Activated CD8-positive, alpha-beta T cell treated with anti-CD3 and anti-CD28 coated beads for 36 hours (primary cell): ENCODE results near the gene NSMCE4A. TPM values are rescaled to one million over a fixed set of nuclear protein-coding genes. Genes with fewer than 3 reads are reported as not detected.

ENCODE experiments used
- ATAC-seq: fragments of 200-7000 bp; cut with Tn5 transposase; one replicate; pipeline ENCODE4 v1.10.0; 2021; ENCODE audit warnings: mild to moderate bottlenecking, moderate library complexity
- CTCF ChIA-PET: fragments of 350-600 bp; sonication (Branson Sonifier 250); formaldehyde crosslinking; loops from one replicate; lab custom pipeline; 2021; ENCODE audit warnings: antibody characterized with exemption; lab: Charles Lee
- POLR2A ChIA-PET: fragments of 350-600 bp; sonication (Branson Sonifier 250); formaldehyde crosslinking; loops from one replicate; lab custom pipeline; 2021; ENCODE audit warnings: antibody characterized with exemption; lab: Charles Lee
- DNase-seq: peaks from one replicate; pipeline ENCODE4 v3.0.0-alpha.2; 2020
- H3K27ac Mint-ChIP-seq: one replicate; pipeline ENCODE4 v1.8.0; 2021; ENCODE audit warnings: mild to moderate bottlenecking, mixed read lengths
- H3K27me3 Mint-ChIP-seq: one replicate; pipeline ENCODE4 v1.8.0; 2021; ENCODE audit warnings: mixed read lengths
- H3K36me3 Mint-ChIP-seq: one replicate; pipeline ENCODE4 v1.8.0; 2021; ENCODE audit warnings: low read depth, mixed read lengths
- H3K4me1 Mint-ChIP-seq: one replicate; pipeline ENCODE4 v1.8.0; 2021; ENCODE audit warnings: low read depth, mixed read lengths
- H3K4me3 Mint-ChIP-seq: one replicate; pipeline ENCODE4 v1.8.0; 2021; ENCODE audit warnings: mild to moderate bottlenecking, moderate library complexity, mixed read lengths
- H3K9me3 Mint-ChIP-seq: one replicate; pipeline ENCODE4 v1.8.0; 2021; ENCODE audit warnings: mixed read lengths
- intact Hi-C: fragments of 100-400 bp; cut with micrococcal nuclease; formaldehyde crosslinking; loops from one replicate; pipeline ENCODE4 v1.10.0; 2022
- total RNA-seq, 2 experiments: library from RNA; stranded (reverse); gene quantifications; one replicate each; pipeline ENCODE4 v1.2.3, GENCODE V29; 2021
- TF ChIP-seq, protein P1 (sequence below): fragments of 200-600 bp; IDR thresholded peaks from one replicate; pipeline ENCODE4 v1.8.0; 2022; ENCODE audit warnings: antibody characterized with exemption, mild to moderate bottlenecking

Gene NSMCE4A
- total RNA-seq, 2 experiments from 2014 or later, result 49.7 to 50.8 TPM

DNA sequence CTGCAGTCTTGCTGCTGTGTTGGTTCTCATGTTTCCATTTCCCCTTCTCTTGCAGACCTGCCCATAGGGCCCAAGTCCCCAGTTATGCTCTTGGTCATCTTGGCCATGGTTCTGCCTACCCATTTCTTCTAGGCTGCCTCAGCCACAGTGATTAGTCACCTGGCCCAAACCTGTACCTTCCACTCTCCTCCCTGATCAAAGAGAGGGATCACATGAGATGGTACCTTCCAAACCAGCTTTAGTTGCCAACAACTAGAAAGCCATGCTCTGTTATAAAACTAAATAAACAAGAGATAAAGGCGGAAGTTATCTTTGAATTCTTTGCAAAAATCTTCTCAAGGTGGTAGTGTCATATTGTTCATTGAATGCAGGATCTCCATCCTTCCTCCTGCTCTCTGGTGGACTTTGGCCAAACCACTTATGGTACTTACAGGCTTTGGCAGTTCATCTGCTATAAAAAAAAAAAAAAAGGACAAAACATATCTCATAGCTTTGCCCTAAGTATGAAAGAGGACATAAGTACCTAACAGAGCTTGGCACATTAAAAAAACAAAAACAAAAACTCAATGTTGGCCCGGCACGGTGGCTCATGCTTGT is 39.7 kb upstream of the NSMCE4A start:
- H3K9me3 Mint-ChIP-seq, result no peaks in the 10 kb centered on the region
- no peaks in the 10 kb centered on the region for H3K36me3 Mint-ChIP-seq
- no peak for DNase-seq
- intact Hi-C loops, result no loop called here
- POLR2A ChIA-PET, result no interaction called here
- no peaks in the 10 kb centered on the region for H3K4me1 Mint-ChIP-seq
- TF ChIP-seq, protein P1, sequence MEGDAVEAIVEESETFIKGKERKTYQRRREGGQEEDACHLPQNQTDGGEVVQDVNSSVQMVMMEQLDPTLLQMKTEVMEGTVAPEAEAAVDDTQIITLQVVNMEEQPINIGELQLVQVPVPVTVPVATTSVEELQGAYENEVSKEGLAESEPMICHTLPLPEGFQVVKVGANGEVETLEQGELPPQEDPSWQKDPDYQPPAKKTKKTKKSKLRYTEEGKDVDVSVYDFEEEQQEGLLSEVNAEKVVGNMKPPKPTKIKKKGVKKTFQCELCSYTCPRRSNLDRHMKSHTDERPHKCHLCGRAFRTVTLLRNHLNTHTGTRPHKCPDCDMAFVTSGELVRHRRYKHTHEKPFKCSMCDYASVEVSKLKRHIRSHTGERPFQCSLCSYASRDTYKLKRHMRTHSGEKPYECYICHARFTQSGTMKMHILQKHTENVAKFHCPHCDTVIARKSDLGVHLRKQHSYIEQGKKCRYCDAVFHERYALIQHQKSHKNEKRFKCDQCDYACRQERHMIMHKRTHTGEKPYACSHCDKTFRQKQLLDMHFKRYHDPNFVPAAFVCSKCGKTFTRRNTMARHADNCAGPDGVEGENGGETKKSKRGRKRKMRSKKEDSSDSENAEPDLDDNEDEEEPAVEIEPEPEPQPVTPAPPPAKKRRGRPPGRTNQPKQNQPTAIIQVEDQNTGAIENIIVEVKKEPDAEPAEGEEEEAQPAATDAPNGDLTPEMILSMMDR, result no peak
- H3K27ac Mint-ChIP-seq, result no peak overlapping the region
- peaks cover 12% of the 10 kb centered on the region for H3K27me3 Mint-ChIP-seq
- no peak for ATAC-seq
- CTCF ChIA-PET, result no interaction called here
- H3K4me3 Mint-ChIP-seq, result no peak overlapping the region

DNA sequence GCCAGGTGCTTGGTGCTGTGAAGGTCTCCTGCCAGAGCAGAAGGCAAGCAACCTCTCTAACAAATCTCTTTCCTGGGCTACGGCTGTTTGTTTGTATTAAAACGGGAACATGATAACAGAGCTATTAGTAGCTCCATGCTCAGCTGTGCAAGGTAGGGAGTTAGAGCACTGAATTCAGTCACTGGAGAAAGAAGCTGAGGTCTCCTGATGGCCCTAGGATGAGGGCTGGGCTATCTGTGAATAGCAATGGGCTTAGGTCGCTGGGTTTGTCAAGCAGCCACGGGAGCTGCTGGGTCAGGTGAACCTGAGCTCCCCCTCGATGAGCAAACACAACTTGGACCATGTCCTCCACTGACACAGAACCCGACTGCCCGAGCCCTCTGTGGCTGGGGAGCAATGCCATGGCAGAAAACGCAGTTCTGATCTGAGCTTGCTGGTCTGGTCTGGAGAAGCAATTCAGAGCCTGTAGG is 38.3 kb upstream of the NSMCE4A start:
- no peak overlapping the region for H3K27ac Mint-ChIP-seq
- CTCF ChIA-PET, result no interaction called here
- no peaks in the 10 kb centered on the region for H3K36me3 Mint-ChIP-seq
- H3K9me3 Mint-ChIP-seq, result no peaks in the 10 kb centered on the region
- POLR2A ChIA-PET, result no interaction called here
- DNase-seq, result no peak
- TF ChIP-seq, protein P1, result no peak
- intact Hi-C loops, result no loop called here
- H3K4me3 Mint-ChIP-seq, result no peak overlapping the region
- peaks cover 10% of the 10 kb centered on the region for H3K27me3 Mint-ChIP-seq
- no peaks in the 10 kb centered on the region for H3K4me1 Mint-ChIP-seq
- no peak for ATAC-seq

DNA sequence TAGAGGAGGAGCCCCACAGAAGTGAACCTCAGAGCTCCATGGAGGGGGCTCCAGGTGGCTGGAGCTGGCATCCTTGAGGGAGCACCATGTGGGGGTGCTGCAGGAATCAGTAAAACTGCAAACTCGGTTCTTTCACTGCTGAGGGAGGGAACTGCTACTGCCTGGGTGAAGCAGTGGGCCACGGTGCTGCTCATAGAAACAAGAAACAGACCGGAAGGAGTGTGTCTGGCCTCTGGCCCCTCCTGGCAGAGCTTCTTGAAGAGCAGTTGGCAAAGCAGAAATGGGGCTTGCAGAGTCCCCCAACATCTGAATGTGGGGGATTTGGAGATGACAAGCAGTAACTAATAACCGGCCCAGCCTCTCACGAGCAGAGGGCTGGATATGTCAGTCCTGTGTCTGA is 37.7 kb upstream of the NSMCE4A start:
- H3K27me3 Mint-ChIP-seq, result peaks cover 10% of the 10 kb centered on the region

DNA sequence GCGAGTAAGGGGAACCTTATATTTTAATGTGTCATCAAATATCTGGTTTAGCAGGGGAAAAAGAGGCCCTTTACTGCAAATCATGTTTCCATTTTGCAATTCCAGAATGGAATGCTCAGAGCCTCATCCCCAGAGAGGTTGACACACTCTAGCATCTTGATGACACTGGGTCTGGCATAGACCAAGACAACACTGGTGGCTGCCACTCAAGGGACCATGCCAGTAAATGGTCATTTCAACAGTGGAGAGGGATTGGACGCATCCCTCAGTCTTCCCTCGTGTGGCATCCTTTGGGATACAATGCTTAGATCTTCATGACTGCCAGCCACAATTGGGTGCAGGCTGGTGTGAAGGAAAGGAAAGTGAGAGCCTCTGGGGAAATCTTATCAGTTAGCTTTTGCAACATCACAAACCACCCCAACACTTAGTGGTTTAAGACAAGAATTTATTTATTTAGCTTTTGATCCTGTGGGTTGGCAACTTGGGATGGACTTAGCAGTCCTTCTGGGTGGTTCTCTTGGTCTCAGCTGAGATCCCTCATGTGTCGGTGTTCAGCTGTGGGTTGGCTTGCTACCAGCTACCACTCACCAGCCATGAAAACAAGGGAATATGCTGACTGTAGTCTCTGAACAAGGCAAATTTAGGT is 35.5 kb upstream of the NSMCE4A start:
- Mint-ChIP-seq H3K4me3 (no peak overlapping the region), H3K4me1 (no peaks in the 10 kb centered on the region), H3K27me3 (peaks cover 10% of the 10 kb centered on the region), H3K36me3 (no peaks in the 10 kb centered on the region), H3K27ac (no peak overlapping the region), H3K9me3 (no peaks in the 10 kb centered on the region)
- POLR2A ChIA-PET, result no interaction called here
- intact Hi-C loops, result no loop called here
- ATAC-seq (no peak), DNase-seq (no peak)
- CTCF ChIA-PET, result no interaction called here
- TF ChIP-seq, protein P1, result no peak

More for the DNA sequence above, 37.7 kb upstream of the NSMCE4A start:
- H3K4me1 Mint-ChIP-seq, result no peaks in the 10 kb centered on the region
- DNase-seq (no peak), ATAC-seq (no peak)
- H3K36me3 Mint-ChIP-seq, result no peaks in the 10 kb centered on the region
- H3K27ac Mint-ChIP-seq, result no peak overlapping the region
- intact Hi-C loops, result no loop called here
- TF ChIP-seq, protein P1, result no peak
- POLR2A ChIA-PET, result no interaction called here
- CTCF ChIA-PET, result no interaction called here
- no peak overlapping the region for H3K4me3 Mint-ChIP-seq
- H3K9me3 Mint-ChIP-seq, result no peaks in the 10 kb centered on the region

DNA sequence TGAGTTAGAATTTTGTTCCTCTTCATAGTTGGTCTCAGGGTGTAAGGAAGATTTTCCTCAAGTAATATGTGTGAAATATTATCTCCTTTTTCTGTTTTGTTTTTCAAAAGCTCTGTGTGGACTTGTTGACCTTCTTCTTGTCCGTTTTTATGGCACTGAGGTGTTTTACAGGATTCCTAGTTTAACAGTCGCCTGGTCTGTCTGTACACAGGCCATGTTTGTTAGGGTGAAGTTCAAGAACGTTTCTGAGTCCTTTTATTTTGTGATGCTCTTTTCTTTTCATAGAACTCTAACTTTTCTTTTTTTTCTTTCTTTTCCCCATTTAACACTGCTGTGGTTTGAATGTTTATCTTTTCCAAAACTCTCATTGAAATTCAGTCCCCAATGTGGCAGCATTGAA is 32.4 kb upstream of the NSMCE4A start:
- H3K4me3 Mint-ChIP-seq, result no peak overlapping the region
- intact Hi-C loops, result no loop called here
- no peak for ATAC-seq
- TF ChIP-seq, protein P1, result no peak
- H3K4me1 Mint-ChIP-seq, result no peaks in the 10 kb centered on the region
- DNase-seq, result no peak
- H3K9me3 Mint-ChIP-seq, result peaks cover 9% of the 10 kb centered on the region
- H3K36me3 Mint-ChIP-seq, result no peaks in the 10 kb centered on the region
- peaks cover 9% of the 10 kb centered on the region for H3K27me3 Mint-ChIP-seq
- no peak overlapping the region for H3K27ac Mint-ChIP-seq
- CTCF ChIA-PET, result no interaction called here
- POLR2A ChIA-PET, result no interaction called here
